Measurements from ENCODE around the gene SLC5A1. TPM values are rescaled to one million over a fixed set of nuclear protein-coding genes. Genes with fewer than 3 reads are reported as not detected.

SLC5A1 gene
- total and polyA plus RNA-seq, 2 of the 13 experiments (the other 11 are each of a cell fraction or from before 2014, with no cell fraction given) = not detected

- BruUV-seq (replicated peaks) = no TSS peak
- H3K9ac ChIP-seq (ENCODE audit: insufficient read depth, low read depth, low read length) = no peak overlapping the region
- no peaks in the 10 kb centered on the region for H3K4me1 ChIP-seq (ENCODE audit: insufficient read depth, low read length)
- POLR2A ChIA-PET = no interaction called here
- intact Hi-C loops (cut with micrococcal nuclease; ENCODE audit: unreplicated experiment) = no loop called here
- H3K27ac ChIP-seq (ENCODE audit: extremely low read length, insufficient read depth, low read length) = no peak overlapping the region
- WGBS (ENCODE audit: low lambda C conversion rate) = 9% methylated on average over 3 of the region's 3 CpGs
- H2AFZ ChIP-seq (ENCODE audit: low read length) = no peak overlapping the region
- ATAC-seq (no peak), FAIRE-seq (no peak), DNase-seq (ENCODE audit: low spot score) (no peak)
- peaks cover 2 to 11% of the 10 kb centered on the region in 2 experiments; a peak in 1 of 5 replicates for H3K27me3 ChIP-seq (ENCODE audit: control insufficient read depth in 1 of 2, insufficient read depth in 2 of 2, low read length in 2 of 2)
- H3K79me2 ChIP-seq (ENCODE audit: insufficient read depth, low read length) = no peaks in the 10 kb centered on the region
- H3K4me3 ChIP-seq (replicated peaks in 1 of 3; ENCODE audit: insufficient read depth in 1 of 3, low read depth in 2 of 3, low read length in 3 of 3) = no peak overlapping the region
- no peak overlapping the region for H3K4me2 ChIP-seq (ENCODE audit: low read depth, low read length)
- H3K9me3 ChIP-seq (ENCODE audit: low read length) = no peaks in the 10 kb centered on the region
- no peaks in the 10 kb centered on the region for H4K20me1 ChIP-seq (ENCODE audit: insufficient read depth, low read length)
- CTCF ChIA-PET (ENCODE audit: low intra/inter-chr PET ratio, low total read pairs) = no interaction called here
- in situ Hi-C loops (cut with HindIII; ENCODE audit: extremely low pct_ligation_motif_present, low pct_unique_long_range_greater_than_20kb) = no loop called here
- no peaks in the 10 kb centered on the region for H3K36me3 ChIP-seq (replicated peaks in 1 of 2; ENCODE audit: control insufficient read depth in 1 of 2, insufficient read depth in 2 of 2, low read length in 2 of 2)
- TF ChIP-seq ZNF800 (CRISPR knock-in tag; IDR thresholded peaks at IDR 0.05) (no peak), FOXM1 (CRISPR knock-in tag; IDR thresholded peaks at IDR 0.05) (no peak), ZNF430 (CRISPR knock-in tag; IDR thresholded peaks at IDR 0.05) (no peak), ZBTB7B (CRISPR knock-in tag; IDR thresholded peaks at IDR 0.05) (no peak), KAT2B (IDR thresholded peaks at IDR 0.05; ENCODE audit: borderline replicate concordance, low read depth, low read length) (no peak), SCMH1 (CRISPR knock-in tag; IDR thresholded peaks at IDR 0.05; ENCODE audit: borderline replicate concordance) (no peak), ZNF879 (CRISPR knock-in tag; IDR thresholded peaks at IDR 0.05) (no peak), ZNF101 (CRISPR knock-in tag; IDR thresholded peaks at IDR 0.05; ENCODE audit: borderline replicate concordance, low read depth) (no peak), TBL1XR1 (IDR thresholded peaks at IDR 0.05; ENCODE audit: borderline replicate concordance, low read length, partially characterized antibody) (no peak), ATF7 (IDR thresholded peaks at IDR 0.05) (no peak), ATF7 (CRISPR knock-in tag; IDR thresholded peaks at IDR 0.05) (no peak), ZNF124 (CRISPR knock-in tag; IDR thresholded peaks at IDR 0.05) (no peak), SNAI1 (CRISPR knock-in tag; IDR thresholded peaks at IDR 0.05; ENCODE audit: borderline replicate concordance) (no peak)
- TF ChIP-seq, protein P1, sequence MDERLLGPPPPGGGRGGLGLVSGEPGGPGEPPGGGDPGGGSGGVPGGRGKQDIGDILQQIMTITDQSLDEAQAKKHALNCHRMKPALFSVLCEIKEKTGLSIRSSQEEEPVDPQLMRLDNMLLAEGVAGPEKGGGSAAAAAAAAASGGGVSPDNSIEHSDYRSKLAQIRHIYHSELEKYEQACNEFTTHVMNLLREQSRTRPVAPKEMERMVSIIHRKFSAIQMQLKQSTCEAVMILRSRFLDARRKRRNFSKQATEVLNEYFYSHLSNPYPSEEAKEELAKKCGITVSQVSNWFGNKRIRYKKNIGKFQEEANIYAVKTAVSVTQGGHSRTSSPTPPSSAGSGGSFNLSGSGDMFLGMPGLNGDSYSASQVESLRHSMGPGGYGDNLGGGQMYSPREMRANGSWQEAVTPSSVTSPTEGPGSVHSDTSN (CRISPR knock-in tag; IDR thresholded peaks at IDR 0.05) = no peak
- TF ChIP-seq, protein P2, sequence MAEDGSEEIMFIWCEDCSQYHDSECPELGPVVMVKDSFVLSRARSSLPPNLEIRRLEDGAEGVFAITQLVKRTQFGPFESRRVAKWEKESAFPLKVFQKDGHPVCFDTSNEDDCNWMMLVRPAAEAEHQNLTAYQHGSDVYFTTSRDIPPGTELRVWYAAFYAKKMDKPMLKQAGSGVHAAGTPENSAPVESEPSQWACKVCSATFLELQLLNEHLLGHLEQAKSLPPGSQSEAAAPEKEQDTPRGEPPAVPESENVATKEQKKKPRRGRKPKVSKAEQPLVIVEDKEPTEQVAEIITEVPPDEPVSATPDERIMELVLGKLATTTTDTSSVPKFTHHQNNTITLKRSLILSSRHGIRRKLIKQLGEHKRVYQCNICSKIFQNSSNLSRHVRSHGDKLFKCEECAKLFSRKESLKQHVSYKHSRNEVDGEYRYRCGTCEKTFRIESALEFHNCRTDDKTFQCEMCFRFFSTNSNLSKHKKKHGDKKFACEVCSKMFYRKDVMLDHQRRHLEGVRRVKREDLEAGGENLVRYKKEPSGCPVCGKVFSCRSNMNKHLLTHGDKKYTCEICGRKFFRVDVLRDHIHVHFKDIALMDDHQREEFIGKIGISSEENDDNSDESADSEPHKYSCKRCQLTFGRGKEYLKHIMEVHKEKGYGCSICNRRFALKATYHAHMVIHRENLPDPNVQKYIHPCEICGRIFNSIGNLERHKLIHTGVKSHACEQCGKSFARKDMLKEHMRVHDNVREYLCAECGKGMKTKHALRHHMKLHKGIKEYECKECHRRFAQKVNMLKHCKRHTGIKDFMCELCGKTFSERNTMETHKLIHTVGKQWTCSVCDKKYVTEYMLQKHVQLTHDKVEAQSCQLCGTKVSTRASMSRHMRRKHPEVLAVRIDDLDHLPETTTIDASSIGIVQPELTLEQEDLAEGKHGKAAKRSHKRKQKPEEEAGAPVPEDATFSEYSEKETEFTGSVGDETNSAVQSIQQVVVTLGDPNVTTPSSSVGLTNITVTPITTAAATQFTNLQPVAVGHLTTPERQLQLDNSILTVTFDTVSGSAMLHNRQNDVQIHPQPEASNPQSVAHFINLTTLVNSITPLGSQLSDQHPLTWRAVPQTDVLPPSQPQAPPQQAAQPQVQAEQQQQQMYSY (CRISPR knock-in tag; IDR thresholded peaks at IDR 0.05) = no peak
- TF ChIP-seq, protein P3, sequence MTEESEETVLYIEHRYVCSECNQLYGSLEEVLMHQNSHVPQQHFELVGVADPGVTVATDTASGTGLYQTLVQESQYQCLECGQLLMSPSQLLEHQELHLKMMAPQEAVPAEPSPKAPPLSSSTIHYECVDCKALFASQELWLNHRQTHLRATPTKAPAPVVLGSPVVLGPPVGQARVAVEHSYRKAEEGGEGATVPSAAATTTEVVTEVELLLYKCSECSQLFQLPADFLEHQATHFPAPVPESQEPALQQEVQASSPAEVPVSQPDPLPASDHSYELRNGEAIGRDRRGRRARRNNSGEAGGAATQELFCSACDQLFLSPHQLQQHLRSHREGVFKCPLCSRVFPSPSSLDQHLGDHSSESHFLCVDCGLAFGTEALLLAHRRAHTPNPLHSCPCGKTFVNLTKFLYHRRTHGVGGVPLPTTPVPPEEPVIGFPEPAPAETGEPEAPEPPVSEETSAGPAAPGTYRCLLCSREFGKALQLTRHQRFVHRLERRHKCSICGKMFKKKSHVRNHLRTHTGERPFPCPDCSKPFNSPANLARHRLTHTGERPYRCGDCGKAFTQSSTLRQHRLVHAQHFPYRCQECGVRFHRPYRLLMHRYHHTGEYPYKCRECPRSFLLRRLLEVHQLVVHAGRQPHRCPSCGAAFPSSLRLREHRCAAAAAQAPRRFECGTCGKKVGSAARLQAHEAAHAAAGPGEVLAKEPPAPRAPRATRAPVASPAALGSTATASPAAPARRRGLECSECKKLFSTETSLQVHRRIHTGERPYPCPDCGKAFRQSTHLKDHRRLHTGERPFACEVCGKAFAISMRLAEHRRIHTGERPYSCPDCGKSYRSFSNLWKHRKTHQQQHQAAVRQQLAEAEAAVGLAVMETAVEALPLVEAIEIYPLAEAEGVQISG (CRISPR knock-in tag; IDR thresholded peaks at IDR 0.05) = no peak
Measured at GRCh38 chr22:32058656-32059260, 15.7 kb downstream of the SLC5A1 start.

Measured in HepG2 (cell line).